ENCODE data around the gene FRMD4B.

DNA sequence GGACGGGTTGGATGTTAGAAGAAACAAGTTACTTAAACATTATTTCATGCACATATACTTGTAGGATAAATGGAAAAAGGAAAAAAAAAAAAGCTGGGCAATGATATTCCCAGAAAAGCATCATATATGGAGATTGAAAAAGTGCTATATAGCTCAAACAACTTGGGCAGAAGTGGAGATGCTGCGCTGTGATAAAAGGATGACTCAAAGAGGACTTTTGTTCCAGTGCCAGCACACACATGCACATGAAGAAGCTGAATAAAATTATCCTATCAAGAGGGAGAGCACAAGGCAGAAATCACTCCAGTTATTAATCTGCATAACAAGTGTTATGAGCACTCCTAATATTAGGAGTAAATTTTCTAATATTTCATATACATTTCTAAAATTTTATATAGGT is 30.9 kb downstream of the FRMD4B start:
- TF ChIP-seq EZH2phosphoT487 (IDR thresholded peaks at IDR 0.05; ENCODE audit: insufficient read depth, low read depth) = no peak
- no peak for TF ChIP-seq EZH2 (IDR thresholded peaks at IDR 0.05; ENCODE audit: insufficient read depth, poor library complexity, severe bottlenecking)
